ENCODE data around the gene LHFPL2. TPM values are rescaled to one million over a fixed set of nuclear protein-coding genes. Genes with fewer than 3 reads are reported as not detected.

LHFPL2 gene
- total and polyA plus RNA-seq, 9 of the 15 experiments (the other 6 are each of a cell fraction or from before 2014, with no cell fraction given): 1.0 to 6.6 (median 4.6) TPM

DNA sequence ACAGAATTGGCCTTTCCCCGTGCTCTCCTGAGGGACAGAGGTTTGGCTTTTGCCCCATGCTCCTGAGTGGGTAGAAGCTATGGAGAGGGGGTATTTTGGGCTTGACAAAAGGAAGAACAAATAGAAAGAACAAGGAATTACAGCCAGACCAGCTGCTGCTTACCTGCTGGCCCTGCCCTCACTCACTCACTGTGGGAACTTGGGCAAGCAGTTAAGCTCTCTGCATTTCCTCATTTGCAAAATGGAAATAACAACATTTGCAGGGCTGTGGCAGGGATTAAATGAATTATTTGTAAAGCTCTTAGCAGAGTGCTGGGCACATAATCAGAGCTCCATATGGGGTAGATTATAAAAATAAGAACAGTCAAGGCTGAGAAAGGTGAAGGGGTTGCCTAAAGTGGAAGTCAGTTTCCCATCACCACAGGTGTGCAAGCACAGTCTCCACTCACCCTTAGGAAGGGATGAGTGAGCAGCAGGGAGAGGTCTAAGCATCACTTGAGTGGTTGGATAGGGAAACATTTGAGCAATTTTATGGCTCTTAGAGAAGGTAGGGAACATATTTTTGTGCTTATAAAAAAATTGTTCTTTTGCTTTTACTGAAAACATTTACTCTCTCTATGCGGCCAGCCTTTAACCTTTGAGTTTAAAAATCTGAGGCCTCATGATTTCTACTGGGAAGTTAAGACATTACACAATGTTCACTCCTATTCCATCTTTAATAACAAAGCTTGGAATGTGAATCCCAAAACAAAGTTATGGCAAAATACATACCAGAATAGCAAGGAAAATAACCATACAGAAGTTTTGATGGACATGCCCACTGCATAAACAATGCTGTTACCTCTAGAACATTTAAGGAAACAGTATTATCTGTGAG is 42.8 kb upstream of the LHFPL2 start:
- ChIA-PET CTCF (ENCODE audit: low intra/inter-chr PET ratio) (no interaction called here), POLR2A (interaction anchor here (0.9 to 1.6 kb wide), 3 partner anchors 10 to 25 kb away, joined by 3 to 5 read pairs (median 4); no protein-coding TSS in a partner anchor)
- 22% methylated on average over 2 of the region's 2 CpGs for WGBS (ENCODE audit: insufficient coverage, low coverage, missing lambda C conversion rate)
- H3K36me3 ChIP-seq (ENCODE audit: control insufficient read depth, insufficient read depth, low read length): no peaks in the 10 kb centered on the region
- H3K9me3 ChIP-seq (replicated peaks; ENCODE audit: control insufficient read depth, insufficient read depth, low read depth, low read length): no peaks in the 10 kb centered on the region
- FAIRE-seq (no peak), DNase-seq (ENCODE audit: extremely low read depth in 1 of 4, low spot score in 3 of 4) (no peak), ATAC-seq (no peak)
- no TSS peak for BruUV-seq (replicated peaks)
- no peak overlapping the region for H3K4me3 ChIP-seq
- H4K20me1 ChIP-seq (replicated peaks; ENCODE audit: control insufficient read depth, insufficient read depth, low read length): no peaks in the 10 kb centered on the region
- H3K9me1 ChIP-seq (ENCODE audit: control insufficient read depth, insufficient read depth, low read length): no peaks in the 10 kb centered on the region
- H3K79me2 ChIP-seq (ENCODE audit: control insufficient read depth, insufficient read depth, low read length): no peaks in the 10 kb centered on the region
- H3K9ac ChIP-seq (ENCODE audit: insufficient read depth in 1 of 2, low read depth in 2 of 2, low read length in 2 of 2): no peak overlapping the region
- no peak overlapping the region for H3K4me2 ChIP-seq (ENCODE audit: insufficient read depth, low read length)
- in situ Hi-C loops (cut with MboI) (no loop called here), intact Hi-C loops (cut with micrococcal nuclease) (no loop called here)
- TF ChIP-seq DDX20 (tag; IDR thresholded peaks at IDR 0.05; ENCODE audit: low read depth) (no peak), SPI1 (IDR thresholded peaks at IDR 0.05; ENCODE audit: borderline replicate concordance, low read depth, low read length) (peak; percentile 48; the same call in 1 of the 2 replicates)
- H3K27me3 ChIP-seq (ENCODE audit: control insufficient read depth in 2 of 2, insufficient read depth in 2 of 2, low read length in 2 of 2): no peaks in the 10 kb centered on the region
- no peak overlapping the region for H2AFZ ChIP-seq (ENCODE audit: low read depth, low read length)
- H3K27ac ChIP-seq (ENCODE audit: extremely low read depth, low read depth, low read length): no peak overlapping the region
- H3K4me1 ChIP-seq (replicated peaks in 1 of 2; ENCODE audit: control insufficient read depth in 2 of 2, insufficient read depth in 2 of 2, low read length in 2 of 2): no peaks in the 10 kb centered on the region; a peak in 1 of 5 replicates

DNA sequence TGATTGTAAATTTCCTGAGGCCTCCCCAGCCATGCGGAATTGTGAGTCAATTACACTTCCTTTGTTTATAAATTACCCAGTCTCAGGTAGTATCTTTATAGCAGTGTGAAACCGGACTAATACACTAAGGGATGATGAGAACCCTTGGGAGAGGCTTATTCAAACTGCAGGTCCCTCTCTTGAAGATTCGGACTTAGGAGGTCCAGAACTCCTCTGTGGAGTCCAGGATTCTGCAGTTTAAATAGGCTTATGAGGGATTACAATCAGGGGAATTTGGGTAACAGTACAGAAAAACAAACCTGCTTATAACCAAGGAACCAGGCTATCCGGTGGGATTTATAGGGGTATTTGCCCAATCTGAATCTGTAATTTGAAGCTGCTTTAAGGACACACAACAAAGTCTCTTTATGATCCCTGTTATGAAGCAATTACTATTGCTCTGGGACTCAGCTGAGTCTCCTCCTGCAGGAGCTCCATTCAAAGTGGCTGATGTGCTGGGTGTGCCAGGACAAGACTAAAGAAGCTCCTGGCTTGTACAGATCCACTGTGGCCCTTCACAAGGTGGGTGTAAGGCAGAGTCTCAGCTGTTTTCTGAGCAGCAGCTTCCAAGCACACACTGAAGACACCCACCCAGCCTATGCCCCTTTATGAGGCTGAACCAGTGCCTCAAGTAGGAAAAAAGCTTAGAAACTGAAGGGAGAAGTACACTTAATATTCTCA is 41.8 kb upstream of the LHFPL2 start:
- CTCF ChIA-PET (ENCODE audit: low intra/inter-chr PET ratio): no interaction called here
- no peak overlapping the region for H2AFZ ChIP-seq (ENCODE audit: low read depth, low read length)

More for the DNA sequence above, 41.8 kb upstream of the LHFPL2 start:
- Histone ChIP-seq H3K79me2 (ENCODE audit: control insufficient read depth, insufficient read depth, low read length) (no peaks in the 10 kb centered on the region), H3K9me1 (ENCODE audit: control insufficient read depth, insufficient read depth, low read length) (no peaks in the 10 kb centered on the region), H3K4me2 (ENCODE audit: insufficient read depth, low read length) (no peak overlapping the region), H3K4me3 (no peak overlapping the region), H3K27ac (ENCODE audit: extremely low read depth, low read depth, low read length) (no peak overlapping the region), H3K4me1 (replicated peaks in 1 of 2; ENCODE audit: control insufficient read depth in 2 of 2, insufficient read depth in 2 of 2, low read length in 2 of 2) (no peaks in the 10 kb centered on the region; a peak in 1 of 5 replicates), H4K20me1 (replicated peaks; ENCODE audit: control insufficient read depth, insufficient read depth, low read length) (no peaks in the 10 kb centered on the region), H3K36me3 (ENCODE audit: control insufficient read depth, insufficient read depth, low read length) (no peaks in the 10 kb centered on the region), H3K9me3 (replicated peaks; ENCODE audit: control insufficient read depth, insufficient read depth, low read depth, low read length) (no peaks in the 10 kb centered on the region), H3K27me3 (ENCODE audit: control insufficient read depth in 2 of 2, insufficient read depth in 2 of 2, low read length in 2 of 2) (no peaks in the 10 kb centered on the region), H3K9ac (ENCODE audit: insufficient read depth in 1 of 2, low read depth in 2 of 2, low read length in 2 of 2) (no peak overlapping the region)
- ATAC-seq (no peak; the same call in 2 of the 3 replicates), DNase-seq (ENCODE audit: extremely low read depth in 1 of 4, low spot score in 3 of 4) (no peak), FAIRE-seq (no peak)
- POLR2A ChIA-PET: interaction anchor here (1.0 to 1.6 kb wide), 2 partner anchors 9 to 22 kb away, joined by 4 to 5 read pairs; no protein-coding TSS in a partner anchor
- 12% methylated on average over 4 of the region's 4 CpGs for WGBS (ENCODE audit: insufficient coverage, low coverage, missing lambda C conversion rate)
- in situ Hi-C loops (cut with MboI) (no loop called here), intact Hi-C loops (cut with micrococcal nuclease) (no loop called here)
- TF ChIP-seq ATF1 (CRISPR knock-in tag; IDR thresholded peaks at IDR 0.05): no peak
- no peak for TF ChIP-seq ATF1 (tag; IDR thresholded peaks at IDR 0.05)
- no peak for TF ChIP-seq SIRT6 (IDR thresholded peaks at IDR 0.05; ENCODE audit: low read depth, low read length)
- TF ChIP-seq, protein P1, sequence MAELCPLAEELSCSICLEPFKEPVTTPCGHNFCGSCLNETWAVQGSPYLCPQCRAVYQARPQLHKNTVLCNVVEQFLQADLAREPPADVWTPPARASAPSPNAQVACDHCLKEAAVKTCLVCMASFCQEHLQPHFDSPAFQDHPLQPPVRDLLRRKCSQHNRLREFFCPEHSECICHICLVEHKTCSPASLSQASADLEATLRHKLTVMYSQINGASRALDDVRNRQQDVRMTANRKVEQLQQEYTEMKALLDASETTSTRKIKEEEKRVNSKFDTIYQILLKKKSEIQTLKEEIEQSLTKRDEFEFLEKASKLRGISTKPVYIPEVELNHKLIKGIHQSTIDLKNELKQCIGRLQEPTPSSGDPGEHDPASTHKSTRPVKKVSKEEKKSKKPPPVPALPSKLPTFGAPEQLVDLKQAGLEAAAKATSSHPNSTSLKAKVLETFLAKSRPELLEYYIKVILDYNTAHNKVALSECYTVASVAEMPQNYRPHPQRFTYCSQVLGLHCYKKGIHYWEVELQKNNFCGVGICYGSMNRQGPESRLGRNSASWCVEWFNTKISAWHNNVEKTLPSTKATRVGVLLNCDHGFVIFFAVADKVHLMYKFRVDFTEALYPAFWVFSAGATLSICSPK (IDR thresholded peaks at IDR 0.05; ENCODE audit: borderline replicate concordance): no peak
- TF ChIP-seq HDAC3 (IDR thresholded peaks at IDR 0.05; ENCODE audit: borderline replicate concordance, partially characterized antibody): no peak
- no peak for TF ChIP-seq NCOA6 (IDR thresholded peaks at IDR 0.05)
- no peak for TF ChIP-seq PTTG1 (tag; IDR thresholded peaks at IDR 0.05; ENCODE audit: low read depth)
- no peak for TF ChIP-seq ZNF121 (CRISPR knock-in tag; conservative IDR thresholded peaks at IDR 0.05)
- no peak for TF ChIP-seq ZNF699 (CRISPR knock-in tag; IDR thresholded peaks at IDR 0.05; ENCODE audit: insufficient replicate concordance)
- BruUV-seq (replicated peaks): no TSS peak

Measured in K562 (cell line).